Measurements from ENCODE around the gene DECR2. TPM values are rescaled to one million over a fixed set of nuclear protein-coding genes. Genes with fewer than 3 reads are reported as not detected.

The DECR2 gene
- total RNA-seq, 1 experiment from 2014 or later = 52.6 TPM

DNA sequence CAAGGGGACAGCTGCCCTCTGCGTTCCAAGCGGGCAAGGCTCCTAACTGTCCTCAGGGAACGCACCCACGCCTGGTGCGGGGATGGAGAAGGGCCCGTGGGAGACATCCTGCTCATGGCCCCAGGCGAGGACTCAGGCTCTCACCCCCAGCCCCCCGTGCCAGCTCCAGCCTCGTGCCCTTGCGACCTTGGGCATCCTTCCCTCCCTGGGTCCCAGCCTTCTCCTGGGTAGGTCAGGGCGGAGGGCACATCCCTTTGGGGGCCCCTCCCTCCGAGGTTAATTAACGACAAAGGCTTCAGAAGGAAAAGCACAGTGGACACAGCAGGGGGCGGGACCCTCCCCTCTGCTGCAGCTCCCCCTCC lies 22.9 kb upstream of the DECR2 start:
- H3K27ac Mint-ChIP-seq (ENCODE audit: unreplicated experiment) = no peak overlapping the region

DNA sequence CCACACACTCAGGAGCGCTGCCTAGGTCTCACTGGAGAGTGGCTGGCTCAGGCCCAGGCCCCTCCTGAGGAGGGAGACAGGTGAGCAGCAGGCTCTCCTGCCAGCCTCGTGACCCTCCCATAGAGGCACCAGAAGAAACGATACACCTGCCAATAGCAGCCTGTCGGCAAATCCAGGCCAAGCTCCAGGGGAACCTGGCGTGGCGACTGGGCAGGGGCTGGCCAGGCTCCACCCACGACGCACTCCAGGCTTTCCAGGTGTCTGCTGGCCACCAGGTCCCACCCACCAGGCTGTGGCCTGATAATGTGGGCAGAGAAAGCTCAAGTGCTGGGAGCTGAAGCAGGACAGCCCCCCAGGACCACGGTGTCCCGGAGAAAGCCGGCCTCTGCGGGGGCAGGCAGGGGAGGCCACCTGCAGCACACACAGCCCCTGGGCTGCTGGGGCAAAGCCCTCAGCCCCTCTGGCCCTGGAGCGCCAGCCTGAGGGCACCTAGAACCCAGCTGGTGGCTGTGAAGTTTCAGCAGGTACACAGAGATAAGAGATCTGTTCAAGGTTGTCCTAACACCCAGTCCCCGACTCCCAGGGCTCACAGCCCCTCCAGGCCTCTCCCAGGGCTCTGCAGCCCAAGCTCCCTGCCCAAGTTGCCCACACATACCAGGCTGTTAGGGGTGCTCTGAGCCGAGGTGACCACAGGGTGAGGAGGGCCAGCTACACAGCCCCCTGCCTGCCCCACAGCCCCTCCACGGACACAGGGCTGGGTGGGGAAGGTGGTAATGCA lies 22.3 kb upstream of the DECR2 start:
- peak in 1 of 2 experiments; percentile 29 for DNase-seq
- Mint-ChIP-seq H3K27me3 (ENCODE audit: insufficient read depth, unreplicated experiment) (no peaks in the 10 kb centered on the region), H3K27ac (ENCODE audit: unreplicated experiment) (no peak overlapping the region), H3K4me3 (ENCODE audit: unreplicated experiment) (no peak overlapping the region), H3K36me3 (ENCODE audit: insufficient read depth, unreplicated experiment) (peaks cover 20% of the 10 kb centered on the region), H3K4me1 (ENCODE audit: low read depth, unreplicated experiment) (no peaks in the 10 kb centered on the region), H3K9me3 (ENCODE audit: unreplicated experiment) (no peaks in the 10 kb centered on the region)
- TF ChIP-seq CTCF (IDR thresholded peaks at IDR 0.05; ENCODE audit: insufficient read depth in 1 of 2, low read depth in 1 of 2, low read length in 1 of 2, severe bottlenecking in 1 of 2, unreplicated experiment in 1 of 2) = no peak
- Histone ChIP-seq H3K36me3 (ENCODE audit: control insufficient read depth, insufficient read depth, low read length) (no peaks in the 10 kb centered on the region; the same call in 1 of the 2 replicates), H3K27me3 (replicated peaks; ENCODE audit: control insufficient read depth, insufficient read depth, low read length) (no peaks in the 10 kb centered on the region), H3K9me3 (no peaks in the 10 kb centered on the region), H3K4me3 (ENCODE audit: low read depth, low read length) (no peak overlapping the region), H3K4me1 (no peaks in the 10 kb centered on the region)
- CTCF ChIA-PET = no interaction called here
- BruUV-seq (replicated peaks) = no TSS peak
- POLR2A ChIA-PET = no interaction called here
- intact Hi-C loops (cut with micrococcal nuclease; ENCODE audit: unreplicated experiment) = no loop called here

More for the DNA sequence above, 22.9 kb upstream of the DECR2 start:
- no peak overlapping the region for H3K4me3 Mint-ChIP-seq (ENCODE audit: unreplicated experiment)
- Histone ChIP-seq H3K9me3 (no peaks in the 10 kb centered on the region), H3K36me3 (ENCODE audit: control insufficient read depth, insufficient read depth, low read length) (no peaks in the 10 kb centered on the region; the same call in none of the 2 replicates), H3K27me3 (replicated peaks; ENCODE audit: control insufficient read depth, insufficient read depth, low read length) (no peaks in the 10 kb centered on the region), H3K4me1 (no peaks in the 10 kb centered on the region), H3K4me3 (ENCODE audit: low read depth, low read length) (no peak overlapping the region)
- H3K4me1 Mint-ChIP-seq (ENCODE audit: low read depth, unreplicated experiment) = no peaks in the 10 kb centered on the region
- H3K27me3 Mint-ChIP-seq (ENCODE audit: insufficient read depth, unreplicated experiment) = no peaks in the 10 kb centered on the region
- intact Hi-C loops (cut with micrococcal nuclease; ENCODE audit: unreplicated experiment) = no loop called here
- H3K9me3 Mint-ChIP-seq (ENCODE audit: unreplicated experiment) = no peaks in the 10 kb centered on the region
- TF ChIP-seq CTCF (IDR thresholded peaks at IDR 0.05; ENCODE audit: insufficient read depth in 1 of 2, low read depth in 1 of 2, low read length in 1 of 2, severe bottlenecking in 1 of 2, unreplicated experiment in 1 of 2) = no peak
- POLR2A ChIA-PET = no interaction called here
- BruUV-seq (replicated peaks) = no TSS peak
- peaks cover 20% of the 10 kb centered on the region for H3K36me3 Mint-ChIP-seq (ENCODE audit: insufficient read depth, unreplicated experiment)
- CTCF ChIA-PET = no interaction called here
- DNase-seq = peak in 1 of 2 experiments; percentile 26

DNA sequence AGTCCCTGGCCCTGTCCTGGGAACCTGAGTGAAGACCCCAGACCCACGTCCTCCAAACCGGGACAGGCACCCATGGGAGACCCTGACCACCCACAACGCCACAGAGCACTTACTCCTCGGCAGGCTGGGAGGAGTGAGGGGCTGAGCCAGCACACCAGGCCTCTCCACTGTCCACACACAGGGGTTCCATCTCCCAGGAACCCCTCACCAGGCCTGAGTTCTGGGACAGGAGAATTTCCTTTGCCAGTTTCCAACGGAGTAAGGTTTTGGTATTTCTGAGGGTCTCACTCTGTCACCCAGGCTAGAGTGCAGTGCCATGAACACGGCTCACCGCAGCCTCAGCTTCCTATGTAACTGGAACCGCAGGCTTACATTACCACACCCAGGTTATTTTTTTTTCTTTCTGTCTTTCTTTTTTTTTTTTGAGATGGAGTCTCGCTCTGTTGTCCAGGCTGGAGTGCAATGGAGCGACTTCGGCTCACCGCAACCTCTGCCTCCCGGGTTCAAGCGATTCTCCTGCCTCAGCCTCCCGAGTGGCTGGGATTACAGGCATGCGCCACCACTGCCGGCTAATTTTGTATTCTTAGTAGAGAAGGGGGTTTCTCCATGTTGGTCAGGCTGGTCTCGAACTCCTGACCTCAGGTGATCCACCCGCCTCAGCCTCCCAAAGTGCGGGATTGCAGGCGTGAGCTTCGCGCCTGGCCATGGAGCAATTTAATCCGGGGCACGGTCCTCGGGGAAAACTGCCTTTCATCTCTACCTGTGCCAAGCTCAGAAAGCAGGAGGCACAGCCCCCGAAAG lies 21.5 kb upstream of the DECR2 start:
- peak in 1 of 2 experiments; percentile 26 for DNase-seq
- no peaks in the 10 kb centered on the region for H3K27me3 ChIP-seq (replicated peaks; ENCODE audit: control insufficient read depth, insufficient read depth, low read length)
- intact Hi-C loops (cut with micrococcal nuclease; ENCODE audit: unreplicated experiment) = no loop called here
- H3K9me3 ChIP-seq = no peaks in the 10 kb centered on the region
- H3K9me3 Mint-ChIP-seq (ENCODE audit: unreplicated experiment) = no peaks in the 10 kb centered on the region
- H3K4me3 Mint-ChIP-seq (ENCODE audit: unreplicated experiment) = peak overlapping the region; percentile 71
- H3K36me3 ChIP-seq (ENCODE audit: control insufficient read depth, insufficient read depth, low read length) = no peaks in the 10 kb centered on the region; the same call in 1 of the 2 replicates
- no peak overlapping the region for H3K27ac Mint-ChIP-seq (ENCODE audit: unreplicated experiment)
- no peak for TF ChIP-seq CTCF (IDR thresholded peaks at IDR 0.05; ENCODE audit: insufficient read depth in 1 of 2, low read depth in 1 of 2, low read length in 1 of 2, severe bottlenecking in 1 of 2, unreplicated experiment in 1 of 2)
- H3K27me3 Mint-ChIP-seq (ENCODE audit: insufficient read depth, unreplicated experiment) = no peaks in the 10 kb centered on the region
- H3K4me1 Mint-ChIP-seq (ENCODE audit: low read depth, unreplicated experiment) = no peaks in the 10 kb centered on the region
- ChIA-PET CTCF (interaction anchor here (1.1 kb wide), 1 partner anchor 18 kb away, joined by 3 read pairs; no protein-coding TSS in a partner anchor), POLR2A (no interaction called here)
- H3K4me1 ChIP-seq = no peaks in the 10 kb centered on the region
- peak overlapping the region; percentile 76 for H3K4me3 ChIP-seq (ENCODE audit: low read depth, low read length)
- peaks cover 20% of the 10 kb centered on the region for H3K36me3 Mint-ChIP-seq (ENCODE audit: insufficient read depth, unreplicated experiment)
- TSS peak; percentile 60 for BruUV-seq (replicated peaks)
